ENCODE data around the gene MDH1B. TPM values are rescaled to one million over a fixed set of nuclear protein-coding genes. Genes with fewer than 3 reads are reported as not detected.

MDH1B gene
- total RNA-seq, 1 experiment from 2014 or later = 3.7 TPM

- ChIA-PET CTCF (interaction anchor here (0.8 kb wide), 1 partner anchor 8 kb away, joined by 3 read pairs; no protein-coding TSS in a partner anchor), POLR2A (no interaction called here), RAD21 (ENCODE audit: low non-redundant PET in 1 of 2, low total read pairs in 2 of 2, uncharacterized antibody in 2 of 2, unreplicated experiment in 2 of 2) (no interaction called here)
- H3K9me2 ChIP-seq (ENCODE audit: insufficient read depth) = no peaks in the 10 kb centered on the region
- H3K4me2 ChIP-seq (ENCODE audit: low read length) = no peak overlapping the region
- intact Hi-C loops (cut with micrococcal nuclease) = no loop called here
- no peak overlapping the region for H3K9ac ChIP-seq (ENCODE audit: low read length)
- no peaks in the 10 kb centered on the region for H3K36me3 ChIP-seq (ENCODE audit: control insufficient read depth in 1 of 2, insufficient read depth in 2 of 2, low read length in 2 of 2)
- peaks cover 0 to 3% of the 10 kb centered on the region in 2 experiments; a peak in 1 of 4 replicates for H3K4me1 ChIP-seq (ENCODE audit: control insufficient read depth in 1 of 2, insufficient read depth in 2 of 2, low read length in 2 of 2)
- H4K20me1 ChIP-seq (ENCODE audit: insufficient read depth) = no peaks in the 10 kb centered on the region
- H3K27me3 ChIP-seq (ENCODE audit: insufficient read depth, low read length) = no peaks in the 10 kb centered on the region
- H3K79me2 ChIP-seq (ENCODE audit: insufficient read depth, low read length) = no peaks in the 10 kb centered on the region
- H2AFZ ChIP-seq (ENCODE audit: low read depth, low read length, poor library complexity, severe bottlenecking) = no peak overlapping the region
- TF ChIP-seq ZNF274 (IDR thresholded peaks at IDR 0.05; ENCODE audit: low read depth, low read length) = no peak
- no peak for TF ChIP-seq ATF3 (IDR thresholded peaks at IDR 0.05)
- no peaks in the 10 kb centered on the region for H3K9me3 ChIP-seq (ENCODE audit: control insufficient read depth in 1 of 2, insufficient read depth in 1 of 2, low read depth in 1 of 2, low read length in 2 of 2)
- H3K27ac ChIP-seq (ENCODE audit: low read depth, low read length) = no peak overlapping the region
- DNase-seq (ENCODE audit: low read depth, low spot score) = no peak
- BruUV-seq (replicated peaks) = no TSS peak
- H3K4me3 ChIP-seq (replicated peaks in 1 of 2; ENCODE audit: low read depth in 1 of 2, low read length in 2 of 2) = no peak overlapping the region
- no peak for ATAC-seq
Measured at GRCh38 chr2:206797376-206797775, 32.2 kb upstream of the MDH1B start.

GRCh38 chr2:206792645-206793044 is 27.5 kb upstream of the MDH1B start:
- H3K27me3 ChIP-seq (ENCODE audit: insufficient read depth, low read length) = no peaks in the 10 kb centered on the region
- H3K9ac ChIP-seq (ENCODE audit: low read length) = no peak overlapping the region
- DNase-seq (ENCODE audit: low read depth, low spot score) = no peak
- intact Hi-C loops (cut with micrococcal nuclease) = no loop called here
- no peak for ATAC-seq
- ChIA-PET CTCF (interaction anchor here (1.5 kb wide), 1 partner anchor 10 kb away, joined by 4 read pairs; no protein-coding TSS in a partner anchor), RAD21 (ENCODE audit: low non-redundant PET in 1 of 2, low total read pairs in 2 of 2, uncharacterized antibody in 2 of 2, unreplicated experiment in 2 of 2) (no interaction called here), POLR2A (no interaction called here)
- no peak overlapping the region for H3K4me3 ChIP-seq (replicated peaks in 1 of 2; ENCODE audit: low read depth in 1 of 2, low read length in 2 of 2)
- no peaks in the 10 kb centered on the region; the same call in 1 of the 2 replicates for H3K79me2 ChIP-seq (ENCODE audit: insufficient read depth, low read length)
- no peaks in the 10 kb centered on the region for H3K9me2 ChIP-seq (ENCODE audit: insufficient read depth)
- no TSS peak for BruUV-seq (replicated peaks)
- TF ChIP-seq SIN3A (IDR thresholded peaks at IDR 0.05; ENCODE audit: low read depth) = no peak
- TF ChIP-seq POLR2AphosphoS5 (IDR thresholded peaks at IDR 0.05; ENCODE audit: low read depth, low read length) = no peak
- no peaks in the 10 kb centered on the region for H4K20me1 ChIP-seq (ENCODE audit: insufficient read depth)
- H3K4me2 ChIP-seq (ENCODE audit: low read length) = no peak overlapping the region
- H3K4me1 ChIP-seq (ENCODE audit: control insufficient read depth in 1 of 2, insufficient read depth in 2 of 2, low read length in 2 of 2) = no peaks in the 10 kb centered on the region
- H3K27ac ChIP-seq (ENCODE audit: low read depth, low read length) = no peak overlapping the region
- no peak overlapping the region for H2AFZ ChIP-seq (ENCODE audit: low read depth, low read length, poor library complexity, severe bottlenecking)
- peaks cover 18 to 30% of the 10 kb centered on the region in 2 experiments; a peak in 3 of 4 replicates for H3K36me3 ChIP-seq (ENCODE audit: control insufficient read depth in 1 of 2, insufficient read depth in 2 of 2, low read length in 2 of 2)
- no peaks in the 10 kb centered on the region for H3K9me3 ChIP-seq (ENCODE audit: control insufficient read depth in 1 of 2, insufficient read depth in 1 of 2, low read depth in 1 of 2, low read length in 2 of 2)
